Ovary (tissue), 9 donors: Measurements from ENCODE around the gene PPP2R3B. TPM values are rescaled to one million over a fixed set of nuclear protein-coding genes. Genes with fewer than 3 reads are reported as not detected.

Experiments used
- DNase-seq, 5 donors: peaks; one replicate each; pipeline ENCODE4 v3.0.0-alpha.2; 2019 to 2020
- H3K27ac ChIP-seq, 2 donors: fragments of 200-600 bp; one replicate each; pipeline versions ENCODE4 v1.5.1 to v1.8.0; 2019 to 2022
- H3K27me3 ChIP-seq: fragments of 200-600 bp; one replicate; pipeline ENCODE4 v1.8.0; 2022
- H3K36me3 ChIP-seq: fragments of 200-600 bp; sonication (generic); one replicate; pipeline ENCODE4 v1.5.1; 2019
- H3K4me1 ChIP-seq: one replicate; pipeline ENCODE4 v1.8.1; 2013; ENCODE audit warnings: mild to moderate bottlenecking, moderate library complexity; ENCODE audit not compliant: insufficient read depth
- H3K4me3 ChIP-seq: fragments of 200-600 bp; sonication (generic); one replicate; pipeline ENCODE4 v1.5.1; 2017
- H3K9me3 ChIP-seq, 2 donors: fragments of 200-600 bp in 1 of 2; sonication (generic) in 1 of 2; one replicate each; pipeline versions ENCODE4 v1.5.1 to v1.8.1; 2013 to 2019; ENCODE audit warnings: mild to moderate bottlenecking in 1 of 2, moderate library complexity in 1 of 2
- EP300 ChIP-seq: sonication (generic); formaldehyde crosslinking; IDR thresholded peaks from one replicate; pipeline ENCODE4 v1.6.1; 2017; ENCODE audit warnings: antibody characterized with exemption
- POLR2A ChIP-seq: fragments of 450-650 bp; IDR thresholded peaks from one replicate; pipeline ENCODE4 v1.6.1; 2017; ENCODE audit warnings: antibody characterized with exemption, mild to moderate bottlenecking, moderate library complexity
- WGBS, 3 donors: extraction: QIAGEN DNeasy Blood & Tissue Kit in 1 of 3; methylation state at CpG; one replicate each; pipeline versions ENCODE4 v1.1.5 to v1.1.7; 2013 to 2017; 5-methylcytosine and 5-hydroxymethylcytosine counted together
- intact Hi-C, 4 donors: fragments of 100-400 bp; cut with DNase I; formaldehyde crosslinking; loops; one replicate each; pipeline versions ENCODE4 v1.11.0 to v1.15.1; 2022 to 2023
- polyA plus RNA-seq, 2 donors: library from polyadenylated mRNA; stranded (reverse); fragments of 200-250 nt in 1 of 2; fragments of 350-450 nt in 1 of 2; fragmentation: Illumina TruSeq in 1 of 2; extraction: RNeasy Lipid Tissue Mini Kit (QIAGEN cat#74804) in 1 of 2; gene quantifications; one replicate each; pipeline ENCODE4 v1.2.3, GENCODE V29; 2013 to 2014
- total RNA-seq, 7 donors: library from RNA; depleted of rRNA in 2 of 7; stranded (reverse); fragments of >200 nt in 2 of 7; fragmentation: NEBNext Ultra II Directional in 3 of 7; extraction: Animal tissue kit (Norgen Biotek cat#: 25700) in 3 of 7; gene quantifications; one replicate each; pipeline versions ENCODE4 v1.1.0 to v1.2.4, GENCODE V29; 2016 to 2023
- TF ChIP-seq, protein P1 (sequence below), 3 donors: fragments of 450-650 bp in 2 of 3; fragments of 200-600 bp in 1 of 3; IDR thresholded peaks; one replicate each; pipeline versions ENCODE4 v1.5.1 to v1.8.0; 2016 to 2022; ENCODE audit warnings: antibody characterized with exemption in 3 of 3, mild to moderate bottlenecking in 1 of 3
- donor health status: DM: no; HTN: no; CAD: no; lungs with moderate emphysema.
- donor health status: DM: no; HTN: no; CAD: no.
- donor health status: Bipolar disorder and iron deficiency.
- donor health status: DM: yes; HTN: yes; CAD: no.
- donor health status: DM: no; HTN: no; CAD: no.
- donor health status: DM: yes; HTN: yes; CAD: no.

The PPP2R3B gene
- total and polyA plus RNA-seq, 9 donors = 2.3 to 25.0 (median 18.4) TPM

DNA sequence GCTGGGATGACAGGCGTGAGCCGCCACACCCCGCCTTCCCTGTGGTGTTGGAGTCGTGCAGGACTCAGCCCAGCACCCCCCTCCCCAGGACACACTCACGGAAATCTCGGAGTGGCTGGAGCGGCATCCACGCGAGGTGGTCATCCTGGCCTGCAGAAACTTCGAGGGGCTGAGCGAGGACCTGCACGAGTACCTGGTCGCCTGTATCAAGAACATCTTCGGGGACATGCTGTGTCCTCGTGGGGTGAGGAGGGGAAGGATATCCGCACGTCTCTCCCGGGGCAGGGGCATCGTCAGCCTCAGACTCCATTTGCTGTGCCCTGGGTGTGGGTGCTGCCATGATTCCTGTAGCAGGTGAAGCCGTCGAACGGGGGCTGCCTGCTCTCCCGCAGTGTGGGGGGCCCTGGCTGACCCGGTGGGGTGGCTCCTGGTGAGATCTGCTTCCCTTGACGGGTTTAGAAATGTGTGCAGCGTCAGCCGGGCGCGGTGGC, 95.3 kb downstream of the PPP2R3B start:
- WGBS, 3 donors = 97 to 98% (median 97%) methylated on average over 29 of the region's 29 CpGs
- intact Hi-C loops = no loop called here
- DNase-seq = peak in 2 of 5 donors; percentile 21 to 30
- Histone ChIP-seq H3K36me3 (no peaks in the 10 kb centered on the region), H3K9me3 (no peaks in the 10 kb centered on the region), H3K27me3 (no peaks in the 10 kb centered on the region), H3K4me1 (no peaks in the 10 kb centered on the region), H3K27ac (no peak overlapping the region), H3K4me3 (no peak overlapping the region)
- TF ChIP-seq, protein P1, sequence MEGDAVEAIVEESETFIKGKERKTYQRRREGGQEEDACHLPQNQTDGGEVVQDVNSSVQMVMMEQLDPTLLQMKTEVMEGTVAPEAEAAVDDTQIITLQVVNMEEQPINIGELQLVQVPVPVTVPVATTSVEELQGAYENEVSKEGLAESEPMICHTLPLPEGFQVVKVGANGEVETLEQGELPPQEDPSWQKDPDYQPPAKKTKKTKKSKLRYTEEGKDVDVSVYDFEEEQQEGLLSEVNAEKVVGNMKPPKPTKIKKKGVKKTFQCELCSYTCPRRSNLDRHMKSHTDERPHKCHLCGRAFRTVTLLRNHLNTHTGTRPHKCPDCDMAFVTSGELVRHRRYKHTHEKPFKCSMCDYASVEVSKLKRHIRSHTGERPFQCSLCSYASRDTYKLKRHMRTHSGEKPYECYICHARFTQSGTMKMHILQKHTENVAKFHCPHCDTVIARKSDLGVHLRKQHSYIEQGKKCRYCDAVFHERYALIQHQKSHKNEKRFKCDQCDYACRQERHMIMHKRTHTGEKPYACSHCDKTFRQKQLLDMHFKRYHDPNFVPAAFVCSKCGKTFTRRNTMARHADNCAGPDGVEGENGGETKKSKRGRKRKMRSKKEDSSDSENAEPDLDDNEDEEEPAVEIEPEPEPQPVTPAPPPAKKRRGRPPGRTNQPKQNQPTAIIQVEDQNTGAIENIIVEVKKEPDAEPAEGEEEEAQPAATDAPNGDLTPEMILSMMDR (IDR thresholded peaks at IDR 0.05) = no peak
- TF ChIP-seq EP300 (no peak), POLR2A (no peak)

DNA sequence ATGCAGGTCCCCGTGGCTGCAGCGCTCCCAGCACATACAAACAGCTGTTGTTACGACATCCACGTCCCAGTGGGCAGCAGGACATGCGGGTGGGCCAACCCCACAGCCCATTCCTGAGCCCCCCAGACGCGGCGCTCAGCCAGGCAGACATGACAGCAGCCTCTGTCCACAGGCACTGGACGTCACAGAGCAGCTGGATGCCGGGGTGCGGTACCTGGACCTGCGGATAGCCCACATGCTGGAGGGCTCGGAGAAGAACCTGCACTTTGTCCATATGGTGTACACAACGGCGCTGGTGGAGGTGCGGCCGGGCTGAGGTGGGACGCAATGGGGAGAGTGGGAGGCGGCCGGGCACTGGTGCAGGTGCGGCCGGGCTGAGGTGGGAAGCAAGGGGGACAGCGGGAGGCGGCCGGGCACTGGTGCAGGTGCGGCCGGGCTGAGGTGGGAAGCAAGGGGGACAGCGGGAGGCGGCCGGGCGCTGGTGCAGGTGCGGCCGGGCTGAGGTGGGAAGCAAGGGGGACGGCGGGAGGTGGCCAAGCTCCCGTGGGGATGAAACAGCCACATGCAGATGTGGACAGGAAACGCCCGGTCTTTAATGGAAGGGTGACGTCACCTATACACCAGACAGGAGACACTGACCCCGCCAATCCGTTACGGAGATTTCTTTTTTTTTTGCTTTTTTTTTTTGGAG, 96.1 kb downstream of the PPP2R3B start:
- 94 to 96% (median 94%) methylated on average over 42 of the region's 42 CpGs for WGBS, 3 donors
- H3K4me1 ChIP-seq = no peaks in the 10 kb centered on the region
- H3K27ac ChIP-seq = no peak overlapping the region
- no peaks in the 10 kb centered on the region for H3K27me3 ChIP-seq
- TF ChIP-seq, protein P1 (IDR thresholded peaks at IDR 0.05) = no peak
- TF ChIP-seq POLR2A = no peak
- no peak for TF ChIP-seq EP300
- no peaks in the 10 kb centered on the region for H3K9me3 ChIP-seq
- intact Hi-C loops = no loop called here
- DNase-seq = peak in 2 of 5 donors; percentile 15 to 26
- no peak overlapping the region for H3K4me3 ChIP-seq
- no peaks in the 10 kb centered on the region for H3K36me3 ChIP-seq

DNA sequence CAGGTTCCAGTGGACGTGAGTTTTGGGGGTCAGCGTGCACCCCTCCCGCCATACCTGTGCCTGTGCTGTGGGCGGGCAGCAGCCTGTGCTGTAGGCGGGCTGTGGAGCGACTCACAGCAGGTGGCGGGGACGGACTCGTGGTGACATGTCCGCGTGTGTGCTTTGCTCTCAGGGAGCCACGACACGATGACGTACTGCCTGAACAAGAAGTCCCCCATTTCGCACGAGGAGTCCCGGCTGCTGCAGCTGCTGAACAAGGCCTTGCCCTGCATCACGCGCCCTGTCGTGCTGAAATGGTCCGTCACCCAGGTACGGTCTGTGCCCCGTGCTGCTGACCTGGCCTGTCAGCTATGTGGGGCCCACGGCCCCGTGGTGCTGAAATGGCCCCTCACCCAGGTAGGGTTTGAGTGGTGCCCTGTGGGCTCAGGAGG, 98.1 kb downstream of the PPP2R3B start:
- Histone ChIP-seq H3K4me3 (no peak overlapping the region), H3K27me3 (no peaks in the 10 kb centered on the region), H3K9me3 (no peaks in the 10 kb centered on the region), H3K4me1 (no peaks in the 10 kb centered on the region), H3K36me3 (no peaks in the 10 kb centered on the region), H3K27ac (no peak overlapping the region)
- WGBS, 3 donors = 91 to 95% (median 92%) methylated on average over 24 to 25 of the region's 25 CpGs
- TF ChIP-seq, protein P1 (IDR thresholded peaks at IDR 0.05) = no peak
- TF ChIP-seq POLR2A (no peak), EP300 (no peak)
- intact Hi-C loops = no loop called here
- DNase-seq = peak in 2 of 5 donors; percentile 17 to 31

DNA sequence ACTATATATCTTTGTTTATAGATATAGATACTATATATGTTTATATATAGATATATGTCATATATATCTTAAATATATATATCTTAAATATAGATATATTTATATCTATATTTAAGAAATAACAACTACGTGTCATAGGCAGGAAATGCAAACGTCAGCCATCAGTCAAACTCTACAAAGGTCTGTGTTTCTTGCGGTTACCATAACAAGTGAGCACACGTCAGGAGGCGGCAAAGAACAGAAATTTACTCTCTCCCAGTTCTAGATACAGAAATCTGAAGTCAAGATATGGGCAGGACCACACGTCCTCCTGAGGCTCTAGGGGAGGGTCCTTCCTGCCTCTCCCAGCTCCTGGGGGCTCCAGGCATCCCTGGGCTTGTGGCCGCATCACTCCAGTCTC, 99.0 kb downstream of the PPP2R3B start:
- no peaks in the 10 kb centered on the region for H3K27me3 ChIP-seq
- no peaks in the 10 kb centered on the region for H3K36me3 ChIP-seq
- WGBS, 3 donors = 91 to 92% (median 92%) methylated on average over 7 of the region's 7 CpGs
- TF ChIP-seq POLR2A (no peak), EP300 (no peak)
- TF ChIP-seq, protein P1 (IDR thresholded peaks at IDR 0.05) = no peak
- H3K9me3 ChIP-seq = no peaks in the 10 kb centered on the region
- H3K27ac ChIP-seq = no peak overlapping the region
- H3K4me1 ChIP-seq = no peaks in the 10 kb centered on the region
- no peak overlapping the region for H3K4me3 ChIP-seq
- no peak for DNase-seq
- intact Hi-C loops = no loop called here
